HCT116 (cell line): ENCODE data around the gene VRK3. TPM values are rescaled to one million over a fixed set of nuclear protein-coding genes. Genes with fewer than 3 reads are reported as not detected.

Source experiments
- ATAC-seq: fragments of 200-7000 bp; cut with Tn5 transposase; 2 replicates; pipeline ENCODE4 v1.9.1; 2020; ENCODE audit warnings: mild to moderate bottlenecking, moderate library complexity
- BruUV-seq: library from RNA; stranded (reverse); fragments of 400-500 nt; replicated peaks from 2 replicates; lab custom pipeline; 2021; lab: Mats Ljungman, UMichigan
- CTCF ChIA-PET: fragments of 300-600 bp; sonication (Branson Sonifier 250); formaldehyde crosslinking; loops from one replicate; lab custom pipeline; 2021; ENCODE audit warnings: antibody characterized with exemption; lab: Charles Lee
- POLR2A ChIA-PET: fragments of 300-600, 350-600 bp; sonication (Branson Sonifier 250); formaldehyde crosslinking; loops from one replicate; lab custom pipeline; 2021; ENCODE audit warnings: antibody characterized with exemption; lab: Charles Lee
- RAD21 ChIA-PET, 2 experiments: fragments of 300-600 bp; sonication (Branson Sonifier 250); formaldehyde crosslinking; loops; one replicate each; lab custom pipeline; 2023; ENCODE audit warnings: low total read pairs in 2 of 2; ENCODE audit not compliant: uncharacterized antibody in 2 of 2, unreplicated experiment in 2 of 2, low non-redundant PET in 1 of 2; lab: Charles Lee
- DNase-seq: peaks from one replicate; pipeline ENCODE4 v3.0.0-alpha.2; 2010; ENCODE audit warnings: low read depth, low spot score
- H2AFZ ChIP-seq: fragments of 200-600 bp; shearing (Covaris generic), sonication (generic); 2 replicates; pipeline ENCODE4 v1.6.1; 2017; ENCODE audit warnings: low read depth, mixed run types, mixed read lengths, antibody characterized with exemption, low read length; ENCODE audit not compliant: poor library complexity, severe bottlenecking
- H3K27ac ChIP-seq: 2 replicates; pipeline ENCODE4 v1.5.1; 2012; ENCODE audit warnings: low read depth, low read length
- H3K27me3 ChIP-seq: fragments of 200-600 bp; sonication (generic); 2 replicates; pipeline ENCODE4 v1.6.1; 2016; ENCODE audit warnings: mixed run types, low read length, mixed read lengths; ENCODE audit not compliant: insufficient read depth
- H3K36me3 ChIP-seq, 2 experiments: fragments of 200-500 bp in 1 of 2; fragments of 200-600 bp in 1 of 2; sonication (Bioruptor generic) in 1 of 2; sonication (generic) in 1 of 2; 2 replicates each; pipeline versions ENCODE4 v1.5.1 to v1.6.1; 2014 to 2016; ENCODE audit warnings: low read length in 2 of 2, inconsistent platforms in 1 of 2, mixed read lengths in 1 of 2, mixed run types in 1 of 2; ENCODE audit not compliant: insufficient read depth in 2 of 2, control insufficient read depth in 1 of 2
- H3K4me1 ChIP-seq, 2 experiments: fragments of 200-600 bp in 1 of 2; sonication (generic) in 1 of 2; 2 replicates each; pipeline versions ENCODE4 v1.5.1 to v1.6.1; 2012 to 2017; ENCODE audit warnings: low read length in 2 of 2, inconsistent platforms in 1 of 2, mild to moderate bottlenecking in 1 of 2, mixed read lengths in 1 of 2, mixed run types in 1 of 2, moderate library complexity in 1 of 2; ENCODE audit not compliant: insufficient read depth in 2 of 2, control insufficient read depth in 1 of 2
- H3K4me2 ChIP-seq: fragments of 200-600 bp; sonication (generic); 2 replicates; pipeline ENCODE4 v1.6.1; 2017; ENCODE audit warnings: mixed run types, low read length, mixed read lengths
- H3K4me3 ChIP-seq, 2 experiments: fragments of 200-600 bp in 1 of 2; sonication (generic) in 1 of 2; replicated peaks in 1 of 2; 2 replicates each; pipeline ENCODE4 v1.5.1; 2011 to 2016; ENCODE audit warnings: low read length in 2 of 2, control low read depth in 1 of 2, low read depth in 1 of 2, mild to moderate bottlenecking in 1 of 2, mixed read lengths in 1 of 2, mixed run types in 1 of 2
- H3K79me2 ChIP-seq: fragments of 200-600 bp; sonication (generic); 2 replicates; pipeline ENCODE4 v1.6.1; 2017; ENCODE audit warnings: mild to moderate bottlenecking, mixed run types, low read length, moderate library complexity, mixed read lengths; ENCODE audit not compliant: insufficient read depth
- H3K9ac ChIP-seq: fragments of 200-600 bp; sonication (generic); 2 replicates; pipeline ENCODE4 v1.6.1; 2016; ENCODE audit warnings: low read length, mixed read lengths
- H3K9me2 ChIP-seq: fragments of 200-600 bp; sonication (generic), shearing (Covaris generic); 2 replicates; pipeline ENCODE4 v1.6.1; 2017; ENCODE audit warnings: mixed run types, mild to moderate bottlenecking, moderate library complexity; ENCODE audit not compliant: insufficient read depth
- H3K9me3 ChIP-seq, 2 experiments: fragments of 200-500 bp in 1 of 2; fragments of 200-600 bp in 1 of 2; sonication (Bioruptor generic) in 1 of 2; sonication (generic) in 1 of 2; 2 replicates each; pipeline ENCODE4 v1.6.1; 2014 to 2017; ENCODE audit warnings: low read length in 2 of 2, mixed read lengths in 2 of 2, inconsistent platforms in 1 of 2, low read depth in 1 of 2, mild to moderate bottlenecking in 1 of 2, mixed run types in 1 of 2, moderate library complexity in 1 of 2; ENCODE audit not compliant: control insufficient read depth in 1 of 2, insufficient read depth in 1 of 2
- H4K20me1 ChIP-seq: fragments of 200-600 bp; sonication (generic), shearing (Covaris generic); 2 replicates; pipeline ENCODE4 v1.6.1; 2017; ENCODE audit warnings: mixed run types, mild to moderate bottlenecking, moderate library complexity; ENCODE audit not compliant: insufficient read depth
- CBX3 ChIP-seq: IDR thresholded peaks from 2 replicates; pipeline ENCODE4 v1.6.1; 2012; ENCODE audit warnings: low read depth
- CEBPB ChIP-seq: IDR thresholded peaks from 2 replicates; pipeline ENCODE4 v1.6.1; 2012; ENCODE audit warnings: low read depth
- TCF7L2 ChIP-seq: IDR thresholded peaks from 2 replicates; pipeline ENCODE4 v1.7.0; 2011; ENCODE audit warnings: borderline replicate concordance, inconsistent platforms; ENCODE audit not compliant: insufficient read depth, insufficient read length; ENCODE audit errors: extremely low read depth
- ZBTB33 ChIP-seq: IDR thresholded peaks from 2 replicates; pipeline ENCODE4 v1.6.1; 2011; ENCODE audit warnings: mild to moderate bottlenecking, low read length, moderate library complexity; ENCODE audit not compliant: insufficient replicate concordance; ENCODE audit errors: extremely low read depth
- intact Hi-C: fragments of 100-400 bp; cut with micrococcal nuclease; formaldehyde crosslinking; loops from 2 replicates; pipeline ENCODE4 v1.10.0; 2022
- total RNA-seq: library from RNA; stranded (reverse); gene quantifications from one replicate; pipeline ENCODE4 v1.2.1, GENCODE V29; 2021; ENCODE audit not compliant: unreplicated experiment

The VRK3 gene
- total RNA-seq, 1 experiment from 2014 or later, result 44.0 TPM

DNA sequence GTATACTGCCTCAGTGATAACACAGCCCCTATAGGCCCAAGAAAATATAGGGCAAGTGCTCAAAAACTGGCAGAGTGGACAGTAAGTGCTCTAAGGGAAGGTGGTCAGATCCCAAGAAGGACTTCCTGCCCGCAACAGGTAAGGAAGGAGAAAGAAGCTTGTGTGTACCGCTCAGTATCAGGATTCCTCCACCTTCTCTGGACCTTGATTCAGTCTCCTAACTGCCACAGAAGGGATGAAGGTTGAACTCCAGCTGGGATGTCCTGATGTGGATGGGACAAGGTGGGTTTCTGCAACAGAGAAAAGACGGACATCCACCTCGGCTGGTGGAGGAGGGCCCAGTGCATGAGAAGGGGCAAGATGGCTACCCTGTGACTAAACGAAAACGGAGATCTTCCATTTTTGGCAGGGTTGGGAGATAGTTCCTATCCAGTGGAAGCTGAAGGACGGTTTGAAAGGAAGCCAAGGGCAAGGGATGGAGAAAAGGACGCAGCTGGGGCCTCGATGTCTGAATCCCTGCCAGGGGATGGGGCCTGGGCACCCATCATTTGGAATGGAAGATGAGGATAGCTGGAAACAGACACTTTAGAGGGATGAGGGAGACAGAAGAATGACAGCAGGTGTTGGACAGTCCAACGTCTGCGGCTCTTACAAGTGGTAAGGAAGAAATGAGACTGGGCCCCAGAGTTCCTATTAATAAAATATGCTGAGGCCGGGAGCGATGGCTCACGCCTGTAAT is 97.5 kb downstream of the VRK3 start:
- CTCF ChIA-PET, result no interaction called here

More for the DNA sequence above, 97.5 kb downstream of the VRK3 start:
- intact Hi-C loops, result no loop called here
- Histone ChIP-seq H4K20me1 (no peaks in the 10 kb centered on the region), H3K27ac (peak overlapping the region; percentile 99), H3K4me2 (peak overlapping the region; percentile 100), H3K4me3 (peak overlapping the region; percentile 58 to 97), H3K9ac (peak overlapping the region; percentile 82), H3K4me1 (peaks cover 11 to 29% of the 10 kb centered on the region in 2 experiments; a peak in 3 of 4 replicates), H3K27me3 (no peaks in the 10 kb centered on the region), H2AFZ (no peak overlapping the region), H3K36me3 (peaks cover 14 to 40% of the 10 kb centered on the region in 2 experiments), H3K9me3 (no peaks in the 10 kb centered on the region), H3K79me2 (peaks cover 73% of the 10 kb centered on the region), H3K9me2 (no peaks in the 10 kb centered on the region)
- TF ChIP-seq CEBPB (no peak), TCF7L2 (no peak), CBX3 (no peak), ZBTB33 (no peak)
- no peak for ATAC-seq
- no peak for DNase-seq
- RAD21 ChIA-PET, result no interaction called here
- BruUV-seq, result no TSS peak
- POLR2A ChIA-PET, result interaction anchor here (0.6 to 1.7 kb wide), 3 partner anchors 21 to 58 kb away, joined by 3 to 5 read pairs (median 4); partner anchors contain the start of gene AKT1S1
